GM21576 (cell line): ENCODE results near the gene LYRM9.
"Not testable (repeated sequence)": the region's sequence is repeated elsewhere in the genome, so short reads cannot be mapped to it uniquely, and the experiment has no call there.

ENCODE experiments used
- ATAC-seq: cut with Tn5 transposase; IDR thresholded peaks from one replicate; pipeline ENCODE4 v1.9.1; 2021; ENCODE audit warnings: mild to moderate bottlenecking, moderate library complexity; ENCODE audit not compliant: unreplicated experiment

Gene LYRM9

GRCh38 chr17:27878776-27879562 lies 14.2 kb downstream of the LYRM9 start:
- no peak for ATAC-seq

- no peak for ATAC-seq
Measured at GRCh38 chr17:27873746-27874145, 19.4 kb downstream of the LYRM9 start.

DNA sequence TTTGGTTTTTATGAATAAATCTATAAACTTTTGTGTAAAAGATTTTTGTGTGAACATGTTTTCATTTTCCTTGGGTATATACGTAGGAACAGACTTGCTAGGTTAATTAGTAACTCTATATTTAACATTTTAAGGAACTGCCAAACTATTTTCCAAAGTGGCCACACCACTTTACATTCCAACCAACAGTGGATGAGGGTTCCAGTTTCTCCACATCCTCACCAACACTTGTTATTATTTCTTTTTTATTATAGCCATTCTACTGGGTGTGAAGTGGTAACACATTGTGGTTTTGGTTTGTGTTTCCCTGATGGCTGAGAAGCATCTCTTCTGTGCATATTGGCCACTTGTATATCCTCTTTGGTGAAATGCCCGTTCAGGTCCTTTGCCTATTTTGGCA lies 20.0 kb downstream of the LYRM9 start:
- ATAC-seq, result no peak

- ATAC-seq, result no peak
Measured at GRCh38 chr17:27872776-27873175, 20.4 kb downstream of the LYRM9 start.

DNA sequence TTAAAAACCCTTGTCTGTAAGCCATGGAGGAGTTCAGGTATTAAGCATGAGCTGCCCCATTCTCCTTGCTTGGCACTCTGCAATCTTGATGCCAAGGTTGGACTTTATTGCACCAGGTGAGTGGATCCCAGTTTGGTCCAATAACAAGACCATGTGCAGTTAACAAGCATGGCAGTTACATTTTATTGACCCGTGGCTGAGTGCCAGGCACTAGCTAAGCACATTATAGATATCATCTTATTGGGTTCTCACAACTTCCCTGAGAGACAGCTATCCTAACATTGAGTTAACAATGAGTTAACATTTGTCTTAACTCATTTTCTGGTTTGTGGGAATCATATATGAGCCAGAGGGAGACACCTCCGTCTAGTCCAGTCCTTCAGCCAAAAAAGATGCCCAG lies 21.8 kb downstream of the LYRM9 start:
- ATAC-seq, result no peak

GRCh38 chr17:27870345-27870744 lies 22.8 kb downstream of the LYRM9 start:
- ATAC-seq, result no peak

GRCh38 chr17:27868565-27868964 lies 24.6 kb downstream of the LYRM9 start:
- ATAC-seq, result no peak

DNA sequence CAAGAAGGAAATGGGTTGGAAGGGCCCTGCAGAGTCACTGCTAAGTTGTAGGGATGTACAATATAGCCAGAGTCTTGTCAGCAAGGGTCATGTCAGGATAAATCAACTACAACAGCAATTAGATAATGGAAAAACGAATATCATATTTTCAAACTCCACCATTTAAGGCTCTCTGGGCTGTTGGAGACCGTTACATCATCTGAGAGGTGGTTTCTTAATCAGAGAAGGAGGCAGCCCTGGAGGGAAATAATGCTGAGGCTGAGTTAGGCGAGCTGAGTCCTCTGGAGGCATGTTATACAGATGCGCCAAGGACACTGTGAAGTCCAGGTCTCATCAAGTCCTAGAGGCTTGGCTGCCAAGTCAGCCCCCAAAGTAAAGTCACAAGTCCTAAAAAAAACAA lies 30.3 kb downstream of the LYRM9 start:
- ATAC-seq, result no peak

DNA sequence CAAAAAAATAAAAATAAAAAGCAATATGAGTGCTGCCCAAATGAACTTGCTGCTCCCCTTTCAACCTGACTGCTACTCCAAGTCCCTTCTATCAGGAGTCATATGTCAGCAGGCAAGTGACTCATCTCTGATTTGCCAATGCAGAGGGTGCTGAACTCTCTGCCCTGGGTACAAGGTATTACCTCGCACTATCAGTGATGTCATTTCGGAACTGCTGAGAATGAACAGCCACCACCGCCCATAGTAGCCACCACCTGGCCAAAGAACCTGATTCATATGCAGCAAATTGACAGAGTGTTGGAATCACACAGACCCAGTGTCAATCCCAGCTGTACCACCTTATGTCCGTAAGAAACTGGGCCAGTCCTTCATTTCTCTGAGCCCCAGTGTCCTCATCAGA lies 31.2 kb downstream of the LYRM9 start:
- no peak for ATAC-seq

- no peak for ATAC-seq
Measured at GRCh38 chr17:27860971-27861664, 32.0 kb downstream of the LYRM9 start.

GRCh38 chr17:27858621-27859305 lies 34.4 kb downstream of the LYRM9 start:
- no peak for ATAC-seq

DNA sequence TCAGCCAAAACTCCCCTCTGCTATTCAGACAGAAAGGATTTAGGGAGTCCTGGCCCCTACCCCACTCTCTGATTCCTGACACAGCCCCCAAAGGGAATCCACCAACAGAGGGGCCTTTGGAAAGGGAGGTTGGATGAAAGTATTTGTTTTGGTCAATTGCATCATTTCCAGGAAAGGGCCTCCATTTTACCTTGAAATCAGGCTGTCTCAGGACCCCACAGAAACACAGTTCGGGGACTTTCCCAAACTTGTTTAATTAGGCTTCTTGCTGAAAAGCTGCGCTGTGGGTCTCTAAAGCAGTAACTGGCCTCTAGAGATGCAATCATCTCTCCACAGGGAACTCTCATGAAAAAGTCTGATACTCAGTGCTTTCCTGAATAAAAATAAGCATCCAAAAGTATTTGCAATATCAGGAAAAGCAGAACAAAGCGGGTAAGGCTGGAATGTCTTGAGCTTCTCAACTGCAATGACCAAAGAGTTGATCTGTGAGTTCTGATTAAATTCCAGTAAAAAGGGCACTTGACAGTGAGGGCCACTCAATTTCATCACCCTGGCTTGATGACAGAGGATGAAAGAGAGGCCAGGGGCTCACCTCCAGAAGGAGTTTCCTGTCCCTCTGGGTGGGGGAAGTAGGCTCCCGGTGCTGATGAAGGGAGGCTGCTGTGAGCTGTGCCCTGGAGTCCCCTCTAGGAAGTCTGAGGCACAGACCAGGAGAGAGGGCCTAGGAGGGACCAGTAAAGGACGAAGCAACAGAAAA lies 36.3 kb downstream of the LYRM9 start:
- no peak for ATAC-seq

GRCh38 chr17:27855454-27855853 lies 37.7 kb downstream of the LYRM9 start:
- ATAC-seq, result no peak

DNA sequence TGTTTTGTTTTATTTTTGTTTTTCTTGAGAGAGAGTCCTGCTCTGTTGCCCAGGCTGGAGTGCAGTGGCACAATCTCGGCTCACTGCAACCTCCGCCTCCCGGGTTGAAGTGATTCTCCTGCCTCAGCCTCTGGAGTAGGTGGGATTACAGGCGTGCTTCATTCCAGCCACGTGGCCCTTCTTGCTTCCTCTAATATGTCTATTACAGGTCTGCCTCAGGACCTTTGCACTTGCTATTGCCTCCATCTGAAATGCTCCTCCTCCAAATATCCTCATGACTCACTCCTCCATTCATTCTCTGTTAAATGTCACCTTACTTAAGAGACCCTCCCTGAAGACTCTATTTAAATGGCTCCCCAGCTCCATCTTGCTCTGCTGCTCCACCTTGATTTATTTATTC lies 39.0 kb downstream of the LYRM9 start:
- ATAC-seq, result no peak

GRCh38 chr17:27853091-27853490 lies 40.1 kb downstream of the LYRM9 start:
- no peak for ATAC-seq

DNA sequence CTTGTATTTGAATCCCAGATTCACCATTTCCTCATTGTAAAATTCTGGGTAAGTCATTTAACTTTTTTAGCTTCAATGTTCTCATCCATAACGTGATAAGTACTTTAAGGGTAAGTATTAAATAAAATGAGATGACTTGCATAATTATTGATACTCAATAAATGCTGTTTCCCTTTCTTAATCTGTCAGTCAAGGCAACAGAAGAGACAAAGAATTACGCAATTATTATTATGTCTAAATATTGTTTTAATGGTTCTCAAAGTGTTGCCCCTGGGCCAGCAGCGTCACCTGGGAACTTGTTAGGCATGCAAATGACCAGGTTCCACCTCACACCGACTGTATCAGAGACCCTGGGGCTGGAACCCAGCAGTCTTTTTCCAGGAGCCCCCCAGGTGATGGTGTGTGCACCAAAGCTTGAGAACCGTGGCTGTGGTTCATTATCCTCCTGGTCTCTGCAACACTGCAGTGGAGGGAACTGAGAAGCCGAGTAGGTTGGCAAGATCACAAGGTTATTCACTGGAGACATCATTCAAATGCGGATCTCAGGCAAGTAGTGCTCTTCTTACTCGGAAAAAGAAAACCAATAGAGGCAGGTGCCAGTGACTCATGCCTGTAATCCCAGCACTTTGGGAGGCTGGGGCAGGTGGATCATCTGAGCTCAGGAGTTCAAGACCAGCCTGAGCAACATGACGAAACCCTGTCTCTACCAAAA lies 43.5 kb downstream of the LYRM9 start:
- ATAC-seq, result no peak

GRCh38 chr17:27848931-27849330 lies 44.2 kb downstream of the LYRM9 start:
- ATAC-seq, result no peak

DNA sequence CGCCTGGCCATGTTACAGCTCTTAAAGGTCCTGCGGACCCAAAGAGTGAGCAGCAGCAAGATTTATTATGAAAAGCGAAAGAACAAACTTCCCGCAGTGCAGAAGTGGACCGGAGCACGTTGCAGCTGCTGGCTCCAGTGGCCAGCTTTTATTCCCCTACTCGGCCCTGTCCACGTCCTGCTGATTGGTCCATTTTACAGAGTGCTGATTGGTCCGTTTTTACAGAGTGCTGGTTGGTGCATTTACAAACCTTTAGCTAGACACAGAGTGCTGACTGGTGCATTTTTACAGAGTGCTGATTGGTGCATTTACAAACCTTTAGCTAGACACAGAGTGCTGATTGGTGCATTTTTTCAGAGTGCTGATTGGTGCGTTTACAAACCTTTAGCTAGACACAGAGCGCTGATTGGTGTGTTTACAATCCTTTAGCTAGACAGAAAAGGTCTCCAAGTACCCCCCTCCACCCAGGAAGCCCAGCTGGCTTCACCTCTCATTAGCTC lies 46.3 kb downstream of the LYRM9 start:
- not testable (repeated sequence) for ATAC-seq

- no peak for ATAC-seq
Measured at GRCh38 chr17:27846042-27846655, 47.0 kb downstream of the LYRM9 start.
